ENCODE data around the gene SLC29A3. TPM values are rescaled to one million over a fixed set of nuclear protein-coding genes. Genes with fewer than 3 reads are reported as not detected.
"Not testable (repeated sequence)": the region's sequence is repeated elsewhere in the genome, so short reads cannot be mapped to it uniquely, and the experiment has no call there.

Gene SLC29A3
- total RNA-seq, 2 donors from 2014 or later: 14.1 to 16.8 TPM

DNA sequence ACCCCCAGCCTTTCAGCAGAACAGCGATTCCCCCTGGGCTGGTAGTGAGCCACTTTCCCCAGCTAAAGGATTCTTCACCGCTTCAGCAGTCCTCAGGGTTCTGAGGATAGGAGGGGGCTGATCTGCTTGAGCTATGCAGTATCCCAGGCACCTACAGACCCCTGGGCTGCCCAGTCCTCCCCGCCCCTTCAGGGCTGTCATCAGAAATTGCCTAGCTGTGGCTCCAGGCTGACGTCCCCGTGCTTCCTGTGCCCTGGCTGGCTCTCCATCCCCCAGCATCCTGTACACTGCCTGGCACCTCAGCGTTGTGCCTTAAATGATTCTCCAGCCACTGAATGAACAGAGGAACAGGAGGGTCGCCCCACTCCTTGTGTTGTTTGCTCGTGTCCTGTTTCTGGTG is 39.2 kb downstream of the SLC29A3 start:
- no peak overlapping the region for H3K4me3 Mint-ChIP-seq
- DNase-seq: no peak
- Histone ChIP-seq H3K4me3 (ENCODE audit: low read length) (no peak overlapping the region), H3K36me3 (ENCODE audit: control insufficient read depth, insufficient read depth, low read length) (peaks cover 4% of the 10 kb centered on the region), H3K9me3 (ENCODE audit: control insufficient read depth, low read length) (no peaks in the 10 kb centered on the region), H3K4me1 (ENCODE audit: control insufficient read depth, insufficient read depth, low read length) (no peaks in the 10 kb centered on the region), H3K27me3 (ENCODE audit: control insufficient read depth, insufficient read depth, low read length, poor library complexity, severe bottlenecking) (no peaks in the 10 kb centered on the region), H3K27ac (ENCODE audit: low read depth, low read length) (no peak overlapping the region), H3K9ac (ENCODE audit: extremely low read depth, low read length, poor library complexity, severe bottlenecking) (no peak overlapping the region)
- no peak for TF ChIP-seq CTCF (conservative IDR thresholded peaks at IDR 0.05)
- H3K27ac Mint-ChIP-seq: no peak overlapping the region
- H3K27me3 Mint-ChIP-seq (ENCODE audit: insufficient read depth): no peaks in the 10 kb centered on the region
- H3K36me3 Mint-ChIP-seq (ENCODE audit: low read depth): peaks cover 46% of the 10 kb centered on the region
- 90% methylated on average over 6 to 8 of the region's 8 CpGs for WGBS, 2 experiments (ENCODE audit: insufficient coverage in 1 of 2, insufficient read length in 1 of 2)
- H3K4me1 Mint-ChIP-seq: no peaks in the 10 kb centered on the region
- no peaks in the 10 kb centered on the region for H3K9me3 Mint-ChIP-seq

- Mint-ChIP-seq H3K36me3 (ENCODE audit: low read depth) (peaks cover 41% of the 10 kb centered on the region), H3K27ac (peak overlapping the region; percentile 75)
- not testable (repeated sequence) for H3K4me1 ChIP-seq (ENCODE audit: control insufficient read depth, insufficient read depth, low read length); H3K9ac ChIP-seq (ENCODE audit: extremely low read depth, low read length, poor library complexity, severe bottlenecking); H3K9me3 ChIP-seq (ENCODE audit: control insufficient read depth, low read length); H3K36me3 ChIP-seq (ENCODE audit: control insufficient read depth, insufficient read depth, low read length); H3K4me1 Mint-ChIP-seq; H3K4me3 Mint-ChIP-seq; H3K9me3 Mint-ChIP-seq; H3K27ac ChIP-seq (ENCODE audit: low read depth, low read length); DNase-seq; H3K27me3 Mint-ChIP-seq (ENCODE audit: insufficient read depth); H3K4me3 ChIP-seq (ENCODE audit: low read length); H3K27me3 ChIP-seq (ENCODE audit: control insufficient read depth, insufficient read depth, low read length, poor library complexity, severe bottlenecking)
- WGBS, 2 experiments (ENCODE audit: insufficient coverage in 1 of 2, insufficient read length in 1 of 2): 92% methylated on average over 10 of the region's 10 CpGs
These were observed 39.8 kb downstream of the SLC29A3 start for GRCh38 chr10:71358906-71359305.

DNA sequence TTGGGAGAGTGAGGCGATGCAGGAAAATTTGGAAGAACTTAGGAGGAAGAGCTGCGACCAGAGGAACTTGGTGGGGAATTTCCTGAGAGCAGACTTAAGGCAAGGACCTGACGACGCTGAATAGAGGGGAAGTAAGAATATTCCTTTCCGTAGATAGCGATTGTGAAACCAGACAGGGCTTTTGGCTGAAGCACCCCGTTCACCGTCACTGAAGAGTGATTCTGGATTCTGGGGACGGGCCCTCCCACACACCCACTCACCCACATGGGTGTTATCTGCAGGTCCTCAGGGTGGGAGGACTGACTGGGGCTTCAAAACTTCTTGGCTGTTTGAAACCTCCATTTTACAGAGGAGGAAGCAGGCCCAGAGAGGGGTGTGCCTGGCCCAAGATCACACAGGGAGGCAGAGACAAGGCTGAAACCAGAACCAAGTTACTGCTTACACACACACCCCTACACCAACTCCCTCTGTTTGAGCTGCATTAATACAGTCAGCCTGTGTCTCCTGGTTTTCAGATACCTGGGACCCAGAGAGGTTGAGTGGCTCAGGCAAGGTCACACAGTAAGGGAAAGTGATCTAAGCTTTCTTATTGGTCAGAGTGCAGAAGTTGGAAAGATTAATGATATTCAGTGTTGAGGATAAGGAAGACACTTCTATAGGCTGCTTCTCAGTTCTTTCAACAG is 40.4 kb downstream of the SLC29A3 start:
- Histone ChIP-seq H3K27me3 (ENCODE audit: control insufficient read depth, insufficient read depth, low read length, poor library complexity, severe bottlenecking) (no peaks in the 10 kb centered on the region), H3K9me3 (ENCODE audit: control insufficient read depth, low read length) (no peaks in the 10 kb centered on the region), H3K36me3 (ENCODE audit: control insufficient read depth, insufficient read depth, low read length) (no peaks in the 10 kb centered on the region), H3K4me3 (ENCODE audit: low read length) (no peak overlapping the region), H3K4me1 (ENCODE audit: control insufficient read depth, insufficient read depth, low read length) (no peaks in the 10 kb centered on the region), H3K27ac (ENCODE audit: low read depth, low read length) (no peak overlapping the region), H3K9ac (ENCODE audit: extremely low read depth, low read length, poor library complexity, severe bottlenecking) (no peak overlapping the region)
- no peaks in the 10 kb centered on the region for H3K27me3 Mint-ChIP-seq (ENCODE audit: insufficient read depth)
- no peak for DNase-seq
- no peaks in the 10 kb centered on the region for H3K4me1 Mint-ChIP-seq
- H3K4me3 Mint-ChIP-seq: no peak overlapping the region
- WGBS, 2 experiments (ENCODE audit: insufficient coverage in 1 of 2, insufficient read length in 1 of 2): 91 to 93% methylated on average over 7 to 9 of the region's 9 CpGs
- no peaks in the 10 kb centered on the region for H3K9me3 Mint-ChIP-seq
- TF ChIP-seq CTCF (conservative IDR thresholded peaks at IDR 0.05): no peak
- H3K27ac Mint-ChIP-seq: peak overlapping the region; percentile 75
- peaks cover 41% of the 10 kb centered on the region for H3K36me3 Mint-ChIP-seq (ENCODE audit: low read depth)

GRCh38 chr10:71360735-71361134 is 41.7 kb downstream of the SLC29A3 start:
- H3K36me3 ChIP-seq (ENCODE audit: control insufficient read depth, insufficient read depth, low read length): no peaks in the 10 kb centered on the region
- no peaks in the 10 kb centered on the region for H3K9me3 ChIP-seq (ENCODE audit: control insufficient read depth, low read length)
- no peak overlapping the region for H3K4me3 Mint-ChIP-seq
- H3K4me1 ChIP-seq (ENCODE audit: control insufficient read depth, insufficient read depth, low read length): no peaks in the 10 kb centered on the region
- peaks cover 38% of the 10 kb centered on the region for H3K36me3 Mint-ChIP-seq (ENCODE audit: low read depth)
- TF ChIP-seq CTCF (conservative IDR thresholded peaks at IDR 0.05): no peak
- WGBS, 2 experiments (ENCODE audit: insufficient coverage in 1 of 2, insufficient read length in 1 of 2): 90 to 100% methylated on average over 1 to 2 of the region's 2 CpGs
- no peak overlapping the region for H3K9ac ChIP-seq (ENCODE audit: extremely low read depth, low read length, poor library complexity, severe bottlenecking)
- H3K9me3 Mint-ChIP-seq: no peaks in the 10 kb centered on the region
- no peak for DNase-seq
- no peaks in the 10 kb centered on the region for H3K27me3 Mint-ChIP-seq (ENCODE audit: insufficient read depth)
- H3K27ac Mint-ChIP-seq: no peak overlapping the region
- H3K27ac ChIP-seq (ENCODE audit: low read depth, low read length): no peak overlapping the region
- no peak overlapping the region for H3K4me3 ChIP-seq (ENCODE audit: low read length)
- no peaks in the 10 kb centered on the region for H3K4me1 Mint-ChIP-seq
- no peaks in the 10 kb centered on the region for H3K27me3 ChIP-seq (ENCODE audit: control insufficient read depth, insufficient read depth, low read length, poor library complexity, severe bottlenecking)

Data from endodermal cell (in vitro differentiated cells).